Panc1 (cell line): ENCODE results near the gene KIAA0930. TPM values are rescaled to one million over a fixed set of nuclear protein-coding genes. Genes with fewer than 3 reads are reported as not detected.
A peak's percentile ranks its signal among the peaks of the same experiment; 100 is the strongest.

Experiments
- ATAC-seq: fragments of 200-7000 bp; cut with Tn5 transposase; 2 replicates; pipeline ENCODE4 v1.9.1; 2020; ENCODE audit warnings: mild to moderate bottlenecking, moderate library complexity
- BruUV-seq: library from RNA; stranded (reverse); fragments of 400-500 nt; replicated peaks from 2 replicates; lab custom pipeline; 2021; lab: Mats Ljungman, UMichigan
- CTCF ChIA-PET: fragments of 300-600 bp; sonication (Branson Sonifier 250); formaldehyde crosslinking; loops from one replicate; lab custom pipeline; 2022; ENCODE audit warnings: antibody characterized with exemption; lab: Charles Lee
- POLR2A ChIA-PET: fragments of 300-600 bp; sonication (Branson Sonifier 250); formaldehyde crosslinking; loops from one replicate; lab custom pipeline; 2022; ENCODE audit warnings: antibody characterized with exemption; lab: Charles Lee
- DNase-seq: peaks from one replicate; pipeline ENCODE4 v3.0.0-alpha.2; 2010; ENCODE audit warnings: low read depth, low spot score
- H3K27ac ChIP-seq: 2 replicates; pipeline ENCODE4 v1.5.1; 2011; ENCODE audit warnings: mild to moderate bottlenecking, low read length, inconsistent platforms
- H3K27me3 ChIP-seq: fragments of 200-500 bp; sonication (Bioruptor generic); 2 replicates; pipeline ENCODE4 v1.6.0; 2014; ENCODE audit warnings: low read length, inconsistent platforms; ENCODE audit not compliant: control insufficient read depth, insufficient read depth
- H3K36me3 ChIP-seq: fragments of 200-500 bp; sonication (Bioruptor generic); 2 replicates; pipeline ENCODE4 v1.5.1; 2014; ENCODE audit warnings: inconsistent platforms, mild to moderate bottlenecking, low read length, moderate library complexity; ENCODE audit not compliant: control insufficient read depth, insufficient read depth
- H3K4me1 ChIP-seq: 2 replicates; pipeline ENCODE4 v1.5.1; 2011; ENCODE audit warnings: inconsistent platforms, mild to moderate bottlenecking, low read length, moderate library complexity; ENCODE audit not compliant: control insufficient read depth, insufficient read depth
- H3K4me3 ChIP-seq, 2 experiments: 2 replicates each; pipeline ENCODE4 v1.5.1; 2011 to 2012; ENCODE audit warnings: low read depth in 2 of 2, low read length in 2 of 2, mild to moderate bottlenecking in 2 of 2, inconsistent platforms in 1 of 2, moderate library complexity in 1 of 2
- H3K9me3 ChIP-seq: fragments of 200-500 bp; sonication (Bioruptor generic); 2 replicates; pipeline ENCODE4 v1.5.1; 2014; ENCODE audit warnings: low read depth, mild to moderate bottlenecking, inconsistent platforms, low read length, moderate library complexity; ENCODE audit not compliant: control insufficient read depth, insufficient read depth
- POLR2AphosphoS5 ChIP-seq: IDR thresholded peaks from 2 replicates; pipeline ENCODE4 v1.6.1; 2012; ENCODE audit warnings: mild to moderate bottlenecking, low read depth, low read length, moderate library complexity
- SIN3A ChIP-seq: IDR thresholded peaks from 2 replicates; pipeline ENCODE4 v1.6.1; 2012; ENCODE audit warnings: low read depth, mild to moderate bottlenecking, low read length, moderate library complexity, borderline replicate concordance; ENCODE audit not compliant: insufficient read depth
- TCF7L2 ChIP-seq: IDR thresholded peaks from 2 replicates; pipeline ENCODE4 v1.6.1; 2011; ENCODE audit warnings: mild to moderate bottlenecking, low read depth, low read length, inconsistent platforms
- in situ Hi-C: cut with HindIII; loops from 2 replicates; pipeline ENCODE4 v1.10.0; 2016; ENCODE audit warnings: low sequenced_read_pairs, low pct_unique_long_range_greater_than_20kb
- intact Hi-C: fragments of 100-400 bp; cut with micrococcal nuclease; formaldehyde crosslinking; loops from one replicate; pipeline ENCODE4 v1.10.0; 2022; ENCODE audit not compliant: unreplicated experiment
- total RNA-seq: library from RNA; stranded (reverse); gene quantifications from one replicate; pipeline ENCODE4 v1.2.1, GENCODE V29; 2021; ENCODE audit not compliant: unreplicated experiment
- TF ChIP-seq, protein P1 (sequence below), 2 experiments: IDR thresholded peaks; 2 replicates each; pipeline ENCODE4 v1.6.1; 2011 to 2012; ENCODE audit warnings: low read depth in 2 of 2, control low read depth in 1 of 2, low read length in 1 of 2, mild to moderate bottlenecking in 1 of 2, moderate library complexity in 1 of 2; ENCODE audit not compliant: insufficient read depth in 1 of 2
- TF ChIP-seq, protein P2 (sequence below): fragments of 450-650 bp; IDR thresholded peaks from 2 replicates; pipeline ENCODE4 v1.5.1; 2017; ENCODE audit warnings: mild to moderate bottlenecking

The KIAA0930 gene
- total RNA-seq, 1 experiment from 2014 or later, result 42.5 TPM

- ChIA-PET CTCF (no interaction called here), POLR2A (no interaction called here)
- in situ Hi-C loops, result no loop called here
- Histone ChIP-seq H3K4me3 (no peak overlapping the region), H3K4me1 (peaks cover 16% of the 10 kb centered on the region), H3K36me3 (no peaks in the 10 kb centered on the region), H3K27me3 (no peaks in the 10 kb centered on the region), H3K9me3 (no peaks in the 10 kb centered on the region), H3K27ac (no peak overlapping the region)
- intact Hi-C loops, result no loop called here
- DNase-seq (no peak), ATAC-seq (no peak)
- no TSS peak for BruUV-seq
- TF ChIP-seq POLR2AphosphoS5, result no peak
- no peak for TF ChIP-seq SIN3A
- TF ChIP-seq TCF7L2, result no peak
- TF ChIP-seq, protein P1, sequence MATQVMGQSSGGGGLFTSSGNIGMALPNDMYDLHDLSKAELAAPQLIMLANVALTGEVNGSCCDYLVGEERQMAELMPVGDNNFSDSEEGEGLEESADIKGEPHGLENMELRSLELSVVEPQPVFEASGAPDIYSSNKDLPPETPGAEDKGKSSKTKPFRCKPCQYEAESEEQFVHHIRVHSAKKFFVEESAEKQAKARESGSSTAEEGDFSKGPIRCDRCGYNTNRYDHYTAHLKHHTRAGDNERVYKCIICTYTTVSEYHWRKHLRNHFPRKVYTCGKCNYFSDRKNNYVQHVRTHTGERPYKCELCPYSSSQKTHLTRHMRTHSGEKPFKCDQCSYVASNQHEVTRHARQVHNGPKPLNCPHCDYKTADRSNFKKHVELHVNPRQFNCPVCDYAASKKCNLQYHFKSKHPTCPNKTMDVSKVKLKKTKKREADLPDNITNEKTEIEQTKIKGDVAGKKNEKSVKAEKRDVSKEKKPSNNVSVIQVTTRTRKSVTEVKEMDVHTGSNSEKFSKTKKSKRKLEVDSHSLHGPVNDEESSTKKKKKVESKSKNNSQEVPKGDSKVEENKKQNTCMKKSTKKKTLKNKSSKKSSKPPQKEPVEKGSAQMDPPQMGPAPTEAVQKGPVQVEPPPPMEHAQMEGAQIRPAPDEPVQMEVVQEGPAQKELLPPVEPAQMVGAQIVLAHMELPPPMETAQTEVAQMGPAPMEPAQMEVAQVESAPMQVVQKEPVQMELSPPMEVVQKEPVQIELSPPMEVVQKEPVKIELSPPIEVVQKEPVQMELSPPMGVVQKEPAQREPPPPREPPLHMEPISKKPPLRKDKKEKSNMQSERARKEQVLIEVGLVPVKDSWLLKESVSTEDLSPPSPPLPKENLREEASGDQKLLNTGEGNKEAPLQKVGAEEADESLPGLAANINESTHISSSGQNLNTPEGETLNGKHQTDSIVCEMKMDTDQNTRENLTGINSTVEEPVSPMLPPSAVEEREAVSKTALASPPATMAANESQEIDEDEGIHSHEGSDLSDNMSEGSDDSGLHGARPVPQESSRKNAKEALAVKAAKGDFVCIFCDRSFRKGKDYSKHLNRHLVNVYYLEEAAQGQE (IDR thresholded peaks at IDR 0.05; ENCODE audit: insufficient read depth in 1 of 2, low read depth in 2 of 2, low read length in 1 of 2), result no peak
- TF ChIP-seq, protein P2, sequence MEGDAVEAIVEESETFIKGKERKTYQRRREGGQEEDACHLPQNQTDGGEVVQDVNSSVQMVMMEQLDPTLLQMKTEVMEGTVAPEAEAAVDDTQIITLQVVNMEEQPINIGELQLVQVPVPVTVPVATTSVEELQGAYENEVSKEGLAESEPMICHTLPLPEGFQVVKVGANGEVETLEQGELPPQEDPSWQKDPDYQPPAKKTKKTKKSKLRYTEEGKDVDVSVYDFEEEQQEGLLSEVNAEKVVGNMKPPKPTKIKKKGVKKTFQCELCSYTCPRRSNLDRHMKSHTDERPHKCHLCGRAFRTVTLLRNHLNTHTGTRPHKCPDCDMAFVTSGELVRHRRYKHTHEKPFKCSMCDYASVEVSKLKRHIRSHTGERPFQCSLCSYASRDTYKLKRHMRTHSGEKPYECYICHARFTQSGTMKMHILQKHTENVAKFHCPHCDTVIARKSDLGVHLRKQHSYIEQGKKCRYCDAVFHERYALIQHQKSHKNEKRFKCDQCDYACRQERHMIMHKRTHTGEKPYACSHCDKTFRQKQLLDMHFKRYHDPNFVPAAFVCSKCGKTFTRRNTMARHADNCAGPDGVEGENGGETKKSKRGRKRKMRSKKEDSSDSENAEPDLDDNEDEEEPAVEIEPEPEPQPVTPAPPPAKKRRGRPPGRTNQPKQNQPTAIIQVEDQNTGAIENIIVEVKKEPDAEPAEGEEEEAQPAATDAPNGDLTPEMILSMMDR, result no peak
Observed at GRCh38 chr22:45217345-45217744, 23.3 kb downstream of the KIAA0930 start.

- peak; percentile 52 for ATAC-seq
- POLR2A ChIA-PET, result no interaction called here
- DNase-seq, result no peak
- intact Hi-C loops (no loop called here), in situ Hi-C loops (no loop called here)
- H3K36me3 ChIP-seq, result no peaks in the 10 kb centered on the region
- peaks cover 16% of the 10 kb centered on the region for H3K4me1 ChIP-seq
- H3K27me3 ChIP-seq, result no peaks in the 10 kb centered on the region
- no peaks in the 10 kb centered on the region for H3K9me3 ChIP-seq
- H3K27ac ChIP-seq, result peak overlapping the region; percentile 21; the same call in 1 of the 2 replicates
- peak overlapping the region; percentile 30 to 51 for H3K4me3 ChIP-seq
- TF ChIP-seq, protein P1 (IDR thresholded peaks at IDR 0.05; ENCODE audit: insufficient read depth in 1 of 2, low read depth in 2 of 2, low read length in 1 of 2), result peak; percentile 88 to 94
- TF ChIP-seq SIN3A, result no peak
- no TSS peak for BruUV-seq
- CTCF ChIA-PET, result no interaction called here
Observed at GRCh38 chr22:45216133-45217003, 24.3 kb downstream of the KIAA0930 start.
